HepG2 (cell line): ENCODE measurements around the gene CTAGE8. TPM values are rescaled to one million over a fixed set of nuclear protein-coding genes. Genes with fewer than 3 reads are reported as not detected.
"Not testable (repeated sequence)": the region's sequence is repeated elsewhere in the genome, so short reads cannot be mapped to it uniquely, and the experiment has no call there.

ENCODE experiments used
- ATAC-seq: fragments of 200-7000 bp; cut with Tn5 transposase; 3 replicates; pipeline ENCODE4 v1.9.1; 2020; ENCODE audit warnings: mild to moderate bottlenecking, moderate library complexity
- BruUV-seq: library from RNA; stranded (reverse); fragments of 400-500 nt; replicated peaks from 2 replicates; lab custom pipeline; 2021; lab: Mats Ljungman, UMichigan
- CTCF ChIA-PET: fragments of 300-600 bp; formaldehyde crosslinking; extraction: SDS; loops from one replicate; lab custom pipeline; 2021; ENCODE audit warnings: low total read pairs, inconsistent platforms, low intra/inter-chr PET ratio; lab: Yijun Ruan, JAX
- POLR2A ChIA-PET: fragments of 350-600 bp; sonication (Branson Sonifier 250); formaldehyde crosslinking; loops from one replicate; lab custom pipeline; 2020; ENCODE audit warnings: antibody characterized with exemption, inconsistent platforms; lab: Yijun Ruan, JAX
- DNase-seq: peaks from one replicate; pipeline ENCODE4 v3.0.0-alpha.2; 2015; ENCODE audit warnings: low spot score
- FAIRE-seq: peaks from 3 replicates; lab custom pipeline; 2011; peaks lifted over from hg19 to GRCh38; lab: Jason Lieb, UNC
- H2AFZ ChIP-seq: one replicate; pipeline ENCODE4 v1.6.1; 2011; ENCODE audit warnings: low read length, inconsistent platforms
- H3K27ac ChIP-seq: fragments of 300-600 bp; 3 replicates; pipeline ENCODE4 v1.8.0; 2011; ENCODE audit warnings: mixed run types, mild to moderate bottlenecking, mixed read lengths, low read length, inconsistent platforms; ENCODE audit not compliant: insufficient read depth; ENCODE audit errors: extremely low read length
- H3K27me3 ChIP-seq, 2 experiments: fragments of 200-600 bp in 1 of 2; 2 replicates in 1 of 2; 3 replicates in 1 of 2; pipeline versions ENCODE4 v1.6.0 to v1.8.0; 2011; ENCODE audit warnings: low read length in 2 of 2, mild to moderate bottlenecking in 2 of 2, moderate library complexity in 2 of 2, inconsistent platforms in 1 of 2; ENCODE audit not compliant: insufficient read depth in 2 of 2, control insufficient read depth in 1 of 2
- H3K36me3 ChIP-seq, 2 experiments: fragments of 200-600 bp in 1 of 2; replicated peaks in 1 of 2; 2 replicates in 1 of 2; 3 replicates in 1 of 2; pipeline versions ENCODE4 v1.5.1 to v1.8.0; 2011; ENCODE audit warnings: low read length in 2 of 2, inconsistent platforms in 1 of 2; ENCODE audit not compliant: insufficient read depth in 2 of 2, control insufficient read depth in 1 of 2
- H3K4me1 ChIP-seq: 2 replicates; pipeline ENCODE4 v1.5.1; 2012; ENCODE audit warnings: low read length, inconsistent platforms; ENCODE audit not compliant: insufficient read depth
- H3K4me2 ChIP-seq: 2 replicates; pipeline ENCODE4 v1.6.0; 2011; ENCODE audit warnings: low read depth, low read length, inconsistent platforms
- H3K4me3 ChIP-seq, 3 experiments: fragments of 200-600 bp in 1 of 3; sonication (generic), shearing (Covaris generic) in 1 of 3; replicated peaks in 1 of 3; 2 replicates each; pipeline ENCODE4 v1.5.1; 2011 to 2016; ENCODE audit warnings: low read length in 3 of 3, inconsistent platforms in 2 of 3, low read depth in 2 of 3, mild to moderate bottlenecking in 2 of 3, control low read depth in 1 of 3, mixed read lengths in 1 of 3; ENCODE audit not compliant: insufficient read depth in 1 of 3
- H3K79me2 ChIP-seq: one replicate; pipeline ENCODE4 v1.6.1; 2011; ENCODE audit warnings: low read length, inconsistent platforms; ENCODE audit not compliant: insufficient read depth
- H3K9ac ChIP-seq: 2 replicates; pipeline ENCODE4 v1.6.0; 2011; ENCODE audit warnings: mild to moderate bottlenecking, low read depth, low read length, inconsistent platforms; ENCODE audit not compliant: insufficient read depth
- H3K9me3 ChIP-seq: 2 replicates; pipeline ENCODE4 v1.5.1; 2012; ENCODE audit warnings: mild to moderate bottlenecking, low read length
- H4K20me1 ChIP-seq: 2 replicates; pipeline ENCODE4 v1.6.0; 2011; ENCODE audit warnings: inconsistent platforms, mild to moderate bottlenecking, low read length, moderate library complexity; ENCODE audit not compliant: insufficient read depth
- WGBS: methylation state at CpG from one replicate; pipeline ENCODE4 v1.1.6; 2017; ENCODE audit warnings: low lambda C conversion rate; 5-methylcytosine and 5-hydroxymethylcytosine counted together
- in situ Hi-C: cut with HindIII; loops from 2 replicates; pipeline ENCODE4 v1.10.0; 2017; ENCODE audit warnings: low pct_unique_long_range_greater_than_20kb; ENCODE audit not compliant: extremely low pct_ligation_motif_present
- intact Hi-C: fragments of 100-400 bp; cut with micrococcal nuclease; formaldehyde crosslinking; loops from one replicate; pipeline ENCODE4 v1.10.0; 2022; ENCODE audit not compliant: unreplicated experiment
- polyA plus RNA-seq, 8 experiments: library from polyadenylated mRNA; depleted of rRNA in 3 of 8; stranded (reverse) in 7 of 8; unstranded in 1 of 8; fragments of >200 nt; fragmentation: Illumina TruSeq in 4 of 8; extraction: Trizol in 4 of 8; gene quantifications; 2 replicates each; pipeline versions ENCODE4 v1.2.1 to v1.2.3, GENCODE V29; 2011 to 2016; ENCODE audit warnings: low read depth in 4 of 8, missing spikeins in 1 of 8, mixed read lengths in 1 of 8; ENCODE audit not compliant: insufficient read depth in 1 of 8
- total RNA-seq, 5 experiments: library from RNA; depleted of rRNA; stranded (reverse); fragments of >200 nt; fragmentation: Illumina TruSeq; extraction: Trizol; gene quantifications; 2 replicates each; pipeline ENCODE4 v1.2.3, GENCODE V29; 2016; ENCODE audit warnings: low read depth in 1 of 5

The CTAGE8 gene
- total and polyA plus RNA-seq, 2 of the 13 experiments (the other 11 are each of a cell fraction or from before 2014, with no cell fraction given): not detected

DNA sequence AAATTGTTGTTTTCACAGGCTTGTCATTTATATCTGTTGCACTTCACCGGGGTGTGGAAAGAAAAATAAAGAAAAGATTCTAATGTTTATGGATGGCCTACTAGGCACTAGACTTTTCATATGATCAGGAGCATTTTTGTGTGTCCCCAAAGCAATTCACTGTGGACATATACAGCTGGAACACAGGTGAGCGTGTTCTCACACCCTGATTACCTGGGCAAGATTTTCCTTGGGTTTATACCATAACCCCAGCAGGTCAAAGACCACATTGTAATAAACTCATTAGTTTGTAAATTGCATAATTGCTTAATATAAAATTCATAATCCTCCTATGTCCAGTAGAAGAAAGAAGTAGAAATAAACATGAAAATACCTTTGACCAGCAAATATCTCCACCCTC lies 42.1 kb upstream of the CTAGE8 start:
- DNase-seq, BruUV-seq, in situ Hi-C loops, FAIRE-seq, H3K27me3 ChIP-seq, H2AFZ ChIP-seq, H3K4me2 ChIP-seq, POLR2A ChIA-PET, H3K9ac ChIP-seq, H3K27ac ChIP-seq, H4K20me1 ChIP-seq, CTCF ChIA-PET, ATAC-seq, H3K36me3 ChIP-seq, H3K4me3 ChIP-seq, H3K9me3 ChIP-seq, intact Hi-C loops, H3K4me1 ChIP-seq, H3K79me2 ChIP-seq: not testable (repeated sequence)
- 0% methylated on average over 1 of the region's 2 CpGs for WGBS

DNA sequence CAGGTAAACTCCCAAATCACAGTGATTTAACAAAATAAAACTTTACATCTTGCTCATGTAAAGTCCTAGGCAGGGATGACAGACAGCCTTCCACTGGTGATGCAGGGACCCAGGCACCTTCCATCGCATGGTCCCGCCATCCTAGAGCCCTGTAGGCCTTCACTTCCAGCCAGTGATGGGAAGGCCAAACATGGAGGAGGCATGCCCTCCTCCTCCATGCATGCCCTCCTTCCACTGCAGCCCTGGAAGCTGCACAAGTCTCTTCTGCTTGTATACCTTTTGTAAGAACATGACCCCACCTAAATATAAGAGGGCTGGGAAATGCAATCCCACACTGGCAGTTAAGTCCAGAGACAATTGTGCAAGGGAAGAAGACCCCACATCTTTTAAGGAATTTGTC lies 40.6 kb upstream of the CTAGE8 start:
- POLR2A ChIA-PET, in situ Hi-C loops, H3K27ac ChIP-seq, H3K4me1 ChIP-seq, H3K4me3 ChIP-seq, H3K4me2 ChIP-seq, BruUV-seq, H3K9ac ChIP-seq, DNase-seq, H3K27me3 ChIP-seq, H3K36me3 ChIP-seq, H2AFZ ChIP-seq, CTCF ChIA-PET, H4K20me1 ChIP-seq, H3K79me2 ChIP-seq, H3K9me3 ChIP-seq, FAIRE-seq, intact Hi-C loops, ATAC-seq: not testable (repeated sequence)
- WGBS: no CpG with 5 or more reads among the region's 2 CpGs

DNA sequence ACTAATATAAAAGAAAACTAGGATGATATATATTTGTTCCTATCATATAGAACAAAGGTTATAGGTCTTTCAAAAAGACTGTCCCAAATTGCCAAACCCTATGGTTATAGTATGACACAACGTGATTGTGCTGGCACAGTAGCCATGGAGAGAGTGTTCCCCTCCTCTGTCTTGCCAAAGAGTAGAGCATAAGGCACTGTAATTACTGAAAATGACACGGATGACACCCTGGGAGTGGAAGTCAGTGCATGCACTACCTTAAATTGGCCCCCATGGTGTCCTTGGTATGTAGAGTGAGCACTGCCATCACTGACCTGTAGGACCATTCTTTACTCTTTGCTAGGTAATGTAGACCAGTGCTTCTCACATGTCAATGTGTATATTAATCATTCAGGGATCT lies 36.1 kb upstream of the CTAGE8 start:
- H2AFZ ChIP-seq, DNase-seq, H3K9ac ChIP-seq, ATAC-seq, BruUV-seq, H3K27me3 ChIP-seq, in situ Hi-C loops, H3K36me3 ChIP-seq, H3K79me2 ChIP-seq, H3K9me3 ChIP-seq, intact Hi-C loops, CTCF ChIA-PET, H4K20me1 ChIP-seq, FAIRE-seq, H3K27ac ChIP-seq, H3K4me3 ChIP-seq, POLR2A ChIA-PET, H3K4me1 ChIP-seq, H3K4me2 ChIP-seq: not testable (repeated sequence)
- no CpG with 5 or more reads among the region's 2 CpGs for WGBS

DNA sequence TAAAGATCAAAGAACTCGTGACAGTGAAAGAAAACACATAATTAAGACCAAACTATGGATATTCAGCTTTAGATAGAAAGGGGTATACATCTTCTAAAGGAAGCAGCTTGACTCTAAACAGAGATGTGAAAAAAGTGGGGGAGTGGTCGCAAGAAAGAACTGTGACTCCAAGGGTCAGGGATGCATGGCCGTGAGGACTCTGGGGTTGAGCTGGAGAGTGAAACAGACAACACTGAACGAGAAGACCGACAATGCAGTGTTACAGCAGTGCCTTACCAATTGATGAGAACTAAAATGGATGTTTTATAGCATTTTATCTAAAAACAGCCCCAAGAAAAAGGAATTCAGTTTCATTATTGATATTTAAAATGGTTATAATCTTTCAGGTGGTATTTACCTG lies 34.5 kb upstream of the CTAGE8 start:
- BruUV-seq, H3K4me1 ChIP-seq, ATAC-seq, H3K9me3 ChIP-seq, H3K79me2 ChIP-seq, CTCF ChIA-PET, POLR2A ChIA-PET, H3K27me3 ChIP-seq, intact Hi-C loops, DNase-seq, FAIRE-seq, in situ Hi-C loops, H3K9ac ChIP-seq, H3K4me2 ChIP-seq, H3K27ac ChIP-seq, H4K20me1 ChIP-seq, H2AFZ ChIP-seq, H3K36me3 ChIP-seq, H3K4me3 ChIP-seq: not testable (repeated sequence)
- no CpG with 5 or more reads among the region's 5 CpGs for WGBS
